GM18508 (cell line): Measurements from ENCODE around the gene TM7SF2.
"Not testable (repeated sequence)": the region's sequence is repeated elsewhere in the genome, so short reads cannot be mapped to it uniquely, and the experiment has no call there.

Experiments used
- ATAC-seq: cut with Tn5 transposase; IDR thresholded peaks from one replicate; pipeline ENCODE4 v1.9.1; 2021; ENCODE audit warnings: moderate number of reproducible peaks; ENCODE audit not compliant: insufficient read depth, unreplicated experiment

Gene TM7SF2

GRCh38 chr11:65150131-65150508 lies 38.4 kb downstream of the TM7SF2 start:
- not testable (repeated sequence) for ATAC-seq

GRCh38 chr11:65150509-65151299 lies 39.0 kb downstream of the TM7SF2 start:
- ATAC-seq, result no peak

- no peak for ATAC-seq
Observed at GRCh38 chr11:65151331-65151899, 39.7 kb downstream of the TM7SF2 start.

- ATAC-seq, result no peak
Observed at GRCh38 chr11:65152122-65152521, 40.5 kb downstream of the TM7SF2 start.

- no peak for ATAC-seq
Observed at GRCh38 chr11:65156256-65156655, 44.6 kb downstream of the TM7SF2 start.

GRCh38 chr11:65156926-65157325 lies 45.3 kb downstream of the TM7SF2 start:
- ATAC-seq, result no peak

- ATAC-seq, result no peak
Observed at GRCh38 chr11:65157336-65157735, 45.7 kb downstream of the TM7SF2 start.

GRCh38 chr11:65159012-65159411 lies 47.3 kb downstream of the TM7SF2 start:
- ATAC-seq, result no peak

GRCh38 chr11:65160643-65161042 lies 49.0 kb downstream of the TM7SF2 start:
- ATAC-seq, result no peak

- ATAC-seq, result no peak
Observed at GRCh38 chr11:65163684-65164083, 52.0 kb downstream of the TM7SF2 start.
